ENCODE results near the gene ZNF503. TPM values are rescaled to one million over a fixed set of nuclear protein-coding genes. Genes with fewer than 3 reads are reported as not detected.

Gene ZNF503
- total RNA-seq, 2 experiments from 2014 or later, result 0.23 to 0.42 TPM

GRCh38 chr10:75425291-75426079 is 23.9 kb upstream of the ZNF503 start:
- Mint-ChIP-seq H3K36me3 (no peaks in the 10 kb centered on the region), H3K9me3 (no peaks in the 10 kb centered on the region), H3K27me3 (peaks cover 20% of the 10 kb centered on the region), H3K27ac (no peak overlapping the region), H3K4me1 (no peaks in the 10 kb centered on the region), H3K4me3 (no peak overlapping the region)
- ATAC-seq (ENCODE audit: low read depth), result no peak
- DNase-seq, result no peak
- POLR2A ChIA-PET, result no interaction called here

- Mint-ChIP-seq H3K27ac (no peak overlapping the region), H3K4me1 (no peaks in the 10 kb centered on the region), H3K9me3 (no peaks in the 10 kb centered on the region), H3K4me3 (no peak overlapping the region), H3K27me3 (peaks cover 11% of the 10 kb centered on the region), H3K36me3 (no peaks in the 10 kb centered on the region)
- POLR2A ChIA-PET, result no interaction called here
- no peak for DNase-seq
- ATAC-seq (ENCODE audit: low read depth), result no peak
Observed at GRCh38 chr10:75424571-75424970, 23.0 kb upstream of the ZNF503 start.

GRCh38 chr10:75422913-75423312 is 21.3 kb upstream of the ZNF503 start:
- Mint-ChIP-seq H3K4me1 (no peaks in the 10 kb centered on the region), H3K4me3 (no peak overlapping the region), H3K27me3 (peaks cover 5% of the 10 kb centered on the region), H3K9me3 (no peaks in the 10 kb centered on the region), H3K27ac (no peak overlapping the region), H3K36me3 (no peaks in the 10 kb centered on the region)
- DNase-seq (no peak), ATAC-seq (ENCODE audit: low read depth) (no peak)
- POLR2A ChIA-PET, result no interaction called here

GRCh38 chr10:75418712-75419111 is 17.1 kb upstream of the ZNF503 start:
- no peaks in the 10 kb centered on the region for H3K4me1 Mint-ChIP-seq
- no peak overlapping the region for H3K4me3 Mint-ChIP-seq
- no peaks in the 10 kb centered on the region for H3K36me3 Mint-ChIP-seq
- peaks cover 14% of the 10 kb centered on the region for H3K27me3 Mint-ChIP-seq
- no peaks in the 10 kb centered on the region for H3K9me3 Mint-ChIP-seq
- no peak for DNase-seq
- no peak overlapping the region for H3K27ac Mint-ChIP-seq
- ATAC-seq (ENCODE audit: low read depth), result no peak
- POLR2A ChIA-PET, result no interaction called here

GRCh38 chr10:75418293-75418692 is 16.7 kb upstream of the ZNF503 start:
- POLR2A ChIA-PET, result no interaction called here
- Mint-ChIP-seq H3K27me3 (peaks cover 14% of the 10 kb centered on the region), H3K36me3 (no peaks in the 10 kb centered on the region), H3K4me3 (no peak overlapping the region), H3K27ac (no peak overlapping the region), H3K9me3 (no peaks in the 10 kb centered on the region), H3K4me1 (no peaks in the 10 kb centered on the region)
- ATAC-seq (ENCODE audit: low read depth) (no peak), DNase-seq (no peak)

- POLR2A ChIA-PET, result no interaction called here
- Mint-ChIP-seq H3K27me3 (peaks cover 15% of the 10 kb centered on the region), H3K9me3 (no peaks in the 10 kb centered on the region), H3K27ac (no peak overlapping the region), H3K36me3 (no peaks in the 10 kb centered on the region), H3K4me1 (no peaks in the 10 kb centered on the region), H3K4me3 (no peak overlapping the region)
- no peak for DNase-seq
- ATAC-seq (ENCODE audit: low read depth), result no peak
Observed at GRCh38 chr10:75417522-75417927, 16.0 kb upstream of the ZNF503 start.

- no peaks in the 10 kb centered on the region for H3K4me1 Mint-ChIP-seq
- no peak for ATAC-seq (ENCODE audit: low read depth)
- no peak for DNase-seq
- no peak overlapping the region for H3K27ac Mint-ChIP-seq
- no peak overlapping the region for H3K4me3 Mint-ChIP-seq
- H3K9me3 Mint-ChIP-seq, result no peaks in the 10 kb centered on the region
- H3K36me3 Mint-ChIP-seq, result no peaks in the 10 kb centered on the region
- POLR2A ChIA-PET, result no interaction called here
- H3K27me3 Mint-ChIP-seq, result peaks cover 36% of the 10 kb centered on the region
Observed at GRCh38 chr10:75414527-75414926, 13.0 kb upstream of the ZNF503 start.

GRCh38 chr10:75410132-75411005 is 8.8 kb upstream of the ZNF503 start:
- Mint-ChIP-seq H3K27ac (no peak overlapping the region), H3K4me1 (peaks cover 2% of the 10 kb centered on the region), H3K36me3 (no peaks in the 10 kb centered on the region), H3K4me3 (peak overlapping the region; percentile 57), H3K27me3 (peaks cover 58% of the 10 kb centered on the region), H3K9me3 (no peaks in the 10 kb centered on the region)
- DNase-seq (no peak), ATAC-seq (ENCODE audit: low read depth) (no peak)
- POLR2A ChIA-PET, result no interaction called here

GRCh38 chr10:75408911-75409885 is 7.6 kb upstream of the ZNF503 start:
- H3K27ac Mint-ChIP-seq, result no peak overlapping the region
- H3K36me3 Mint-ChIP-seq, result no peaks in the 10 kb centered on the region

GRCh38 chr10:75408509-75408875 is 6.9 kb upstream of the ZNF503 start:
- Mint-ChIP-seq H3K27me3 (peaks cover 69% of the 10 kb centered on the region), H3K4me3 (peak overlapping the region; percentile 47), H3K9me3 (no peaks in the 10 kb centered on the region), H3K4me1 (peaks cover 6% of the 10 kb centered on the region), H3K36me3 (peaks cover 2% of the 10 kb centered on the region), H3K27ac (no peak overlapping the region)
- ATAC-seq (ENCODE audit: low read depth) (no peak), DNase-seq (no peak)
- POLR2A ChIA-PET, result no interaction called here

More at GRCh38 chr10:75408911-75409885, 7.6 kb upstream of the ZNF503 start:
- ATAC-seq (ENCODE audit: low read depth) (peak; percentile 68), DNase-seq (peak; percentile 68)
- POLR2A ChIA-PET, result interaction anchor here (0.6 kb wide), 1 partner anchor 1910 kb away, joined by 4 read pairs; no protein-coding TSS in a partner anchor
- H3K4me3 Mint-ChIP-seq, result peak overlapping the region; percentile 66
- peaks cover 3% of the 10 kb centered on the region for H3K4me1 Mint-ChIP-seq
- H3K27me3 Mint-ChIP-seq, result peaks cover 63% of the 10 kb centered on the region
- H3K9me3 Mint-ChIP-seq, result no peaks in the 10 kb centered on the region

GRCh38 chr10:75407713-75408508 is 6.3 kb upstream of the ZNF503 start:
- Mint-ChIP-seq H3K4me3 (peak overlapping the region; percentile 47), H3K9me3 (no peaks in the 10 kb centered on the region), H3K27ac (no peak overlapping the region), H3K4me1 (peaks cover 9% of the 10 kb centered on the region), H3K36me3 (peaks cover 2% of the 10 kb centered on the region), H3K27me3 (peaks cover 73% of the 10 kb centered on the region)
- POLR2A ChIA-PET, result no interaction called here
- peak; percentile 37 for DNase-seq
- ATAC-seq (ENCODE audit: low read depth), result no peak

- H3K4me3 Mint-ChIP-seq, result peak overlapping the region; percentile 38
- ATAC-seq (ENCODE audit: low read depth) (no peak), DNase-seq (no peak)
- H3K4me1 Mint-ChIP-seq, result peaks cover 13% of the 10 kb centered on the region
- POLR2A ChIA-PET, result no interaction called here
- no peak overlapping the region for H3K27ac Mint-ChIP-seq
- no peaks in the 10 kb centered on the region for H3K9me3 Mint-ChIP-seq
- peaks cover 2% of the 10 kb centered on the region for H3K36me3 Mint-ChIP-seq
- H3K27me3 Mint-ChIP-seq, result peaks cover 78% of the 10 kb centered on the region
Observed at GRCh38 chr10:75407224-75407712, 5.7 kb upstream of the ZNF503 start.
